Effector memory CD4-positive, alpha-beta T cell (primary cell): ENCODE results near the gene ARF5.

Experiments
- DNase-seq, 3 donors: peaks; one replicate each; pipeline ENCODE4 v3.0.0-alpha.2; 2020
- H3K27ac ChIP-seq: 2 replicates; pipeline ENCODE4 v1.7.0; 2013; ENCODE audit warnings: mild to moderate bottlenecking, low read length, moderate library complexity; ENCODE audit not compliant: insufficient read depth, poor library complexity, severe bottlenecking
- H3K27me3 ChIP-seq: replicated peaks from 2 replicates; pipeline ENCODE4 v1.7.0; 2013; ENCODE audit warnings: mild to moderate bottlenecking, low read length; ENCODE audit not compliant: insufficient read depth, control insufficient read depth, poor library complexity, severe bottlenecking
- H3K36me3 ChIP-seq: 2 replicates; pipeline ENCODE4 v1.7.0; 2013; ENCODE audit warnings: mild to moderate bottlenecking, low read length, moderate library complexity; ENCODE audit not compliant: control insufficient read depth, insufficient read depth
- H3K4me1 ChIP-seq: 2 replicates; pipeline ENCODE4 v1.7.0; 2013; ENCODE audit warnings: low read length, mild to moderate bottlenecking; ENCODE audit not compliant: control insufficient read depth, insufficient read depth, poor library complexity, severe bottlenecking
- H3K4me3 ChIP-seq: 2 replicates; pipeline ENCODE4 v1.7.0; 2013; ENCODE audit warnings: low read length, low read depth, mild to moderate bottlenecking; ENCODE audit not compliant: insufficient read depth, poor library complexity, severe bottlenecking
- H3K9me3 ChIP-seq: 2 replicates; pipeline ENCODE4 v1.7.0; 2013; ENCODE audit warnings: mild to moderate bottlenecking, low read length, moderate library complexity; ENCODE audit not compliant: control insufficient read depth

Gene ARF5

GRCh38 chr7:127586346-127586745, 1.9 kb upstream of the ARF5 start:
- Histone ChIP-seq H3K4me3 (no peak overlapping the region), H3K27me3 (no peaks in the 10 kb centered on the region), H3K9me3 (no peaks in the 10 kb centered on the region), H3K4me1 (peaks cover 50% of the 10 kb centered on the region), H3K27ac (no peak overlapping the region), H3K36me3 (peaks cover 27% of the 10 kb centered on the region)
- no peak for DNase-seq

- peak overlapping the region; percentile 93 for H3K4me3 ChIP-seq
- DNase-seq, result no peak
- H3K27me3 ChIP-seq, result no peaks in the 10 kb centered on the region
- H3K4me1 ChIP-seq, result peaks cover 42% of the 10 kb centered on the region
- H3K36me3 ChIP-seq, result peaks cover 21% of the 10 kb centered on the region
- no peaks in the 10 kb centered on the region for H3K9me3 ChIP-seq
- H3K27ac ChIP-seq, result peak overlapping the region; percentile 89
Observed at GRCh38 chr7:127587663-127588018, 570 bp upstream of the ARF5 start.

GRCh38 chr7:127588697-127589482, 679 bp downstream of the ARF5 start:
- Histone ChIP-seq H3K27ac (peak overlapping the region; percentile 89), H3K9me3 (no peaks in the 10 kb centered on the region), H3K4me1 (peaks cover 34% of the 10 kb centered on the region), H3K36me3 (peaks cover 15% of the 10 kb centered on the region), H3K27me3 (no peaks in the 10 kb centered on the region), H3K4me3 (peak overlapping the region; percentile 93)
- peak in 1 of 3 donors; percentile 15 for DNase-seq

GRCh38 chr7:127589896-127590295, 1.7 kb downstream of the ARF5 start:
- no peaks in the 10 kb centered on the region for H3K9me3 ChIP-seq
- peaks cover 24% of the 10 kb centered on the region for H3K4me1 ChIP-seq
- peaks cover 15% of the 10 kb centered on the region for H3K36me3 ChIP-seq
- H3K27me3 ChIP-seq, result no peaks in the 10 kb centered on the region
- H3K4me3 ChIP-seq, result no peak overlapping the region
- H3K27ac ChIP-seq, result no peak overlapping the region
- DNase-seq, result no peak

GRCh38 chr7:127591189-127591588, 3.0 kb downstream of the ARF5 start:
- Histone ChIP-seq H3K27ac (no peak overlapping the region), H3K27me3 (no peaks in the 10 kb centered on the region), H3K4me1 (peaks cover 15% of the 10 kb centered on the region), H3K9me3 (no peaks in the 10 kb centered on the region), H3K4me3 (no peak overlapping the region), H3K36me3 (peaks cover 15% of the 10 kb centered on the region)
- no peak for DNase-seq

- Histone ChIP-seq H3K9me3 (no peaks in the 10 kb centered on the region), H3K4me3 (no peak overlapping the region), H3K27ac (no peak overlapping the region), H3K27me3 (no peaks in the 10 kb centered on the region), H3K36me3 (peaks cover 15% of the 10 kb centered on the region), H3K4me1 (peaks cover 15% of the 10 kb centered on the region)
- DNase-seq, result no peak
Observed at GRCh38 chr7:127591591-127591990, 3.4 kb downstream of the ARF5 start.

- peaks cover 15% of the 10 kb centered on the region for H3K36me3 ChIP-seq
- DNase-seq, result no peak
- no peak overlapping the region for H3K27ac ChIP-seq
- H3K27me3 ChIP-seq, result no peaks in the 10 kb centered on the region
- H3K4me1 ChIP-seq, result peaks cover 13% of the 10 kb centered on the region
- no peaks in the 10 kb centered on the region for H3K9me3 ChIP-seq
- no peak overlapping the region for H3K4me3 ChIP-seq
Observed at GRCh38 chr7:127592550-127592949, 4.3 kb downstream of the ARF5 start.

GRCh38 chr7:127594490-127594889, 6.3 kb downstream of the ARF5 start:
- no peak for DNase-seq
- no peaks in the 10 kb centered on the region for H3K27me3 ChIP-seq
- no peak overlapping the region for H3K4me3 ChIP-seq
- H3K4me1 ChIP-seq, result peaks cover under 1% of the 10 kb centered on the region
- peaks cover 15% of the 10 kb centered on the region for H3K36me3 ChIP-seq
- H3K9me3 ChIP-seq, result no peaks in the 10 kb centered on the region
- no peak overlapping the region for H3K27ac ChIP-seq

- Histone ChIP-seq H3K27me3 (no peaks in the 10 kb centered on the region), H3K4me1 (no peaks in the 10 kb centered on the region), H3K27ac (no peak overlapping the region), H3K9me3 (no peaks in the 10 kb centered on the region), H3K4me3 (no peak overlapping the region), H3K36me3 (peaks cover 12% of the 10 kb centered on the region)
- no peak for DNase-seq
Observed at GRCh38 chr7:127595737-127596136, 7.5 kb downstream of the ARF5 start.

GRCh38 chr7:127598318-127598717, 10.1 kb downstream of the ARF5 start:
- no peak overlapping the region for H3K27ac ChIP-seq
- DNase-seq, result no peak
- no peaks in the 10 kb centered on the region for H3K36me3 ChIP-seq
- no peak overlapping the region for H3K4me3 ChIP-seq
- H3K4me1 ChIP-seq, result no peaks in the 10 kb centered on the region
- no peaks in the 10 kb centered on the region for H3K9me3 ChIP-seq
- no peaks in the 10 kb centered on the region for H3K27me3 ChIP-seq
